GM23248 (cell line): ENCODE measurements around the gene TECPR2. TPM values are rescaled to one million over a fixed set of nuclear protein-coding genes. Genes with fewer than 3 reads are reported as not detected.

Source experiments
- DNase-seq: peaks from one replicate; pipeline ENCODE4 v3.0.0-alpha.2; 2015
- H2AFZ ChIP-seq: fragments of 200-600 bp; sonication (generic); 2 replicates; pipeline ENCODE4 v1.6.1; 2016; ENCODE audit warnings: antibody characterized with exemption
- H3F3A ChIP-seq: fragments of 200-600 bp; sonication (generic); 2 replicates; pipeline ENCODE4 v1.6.1; 2016; ENCODE audit warnings: mild to moderate bottlenecking, antibody characterized with exemption, mixed run types; ENCODE audit not compliant: insufficient read depth
- H3K27ac ChIP-seq: fragments of 200-600 bp; sonication (generic); 2 replicates; pipeline ENCODE4 v1.5.1; 2016; ENCODE audit warnings: mild to moderate bottlenecking
- H3K27me3 ChIP-seq: fragments of 200-600 bp; sonication (generic); replicated peaks from 2 replicates; pipeline ENCODE4 v1.6.1; 2016; ENCODE audit warnings: mild to moderate bottlenecking; ENCODE audit not compliant: insufficient read depth
- H3K36me3 ChIP-seq: fragments of 200-600 bp; sonication (generic); 2 replicates; pipeline ENCODE4 v1.6.1; 2016; ENCODE audit warnings: low read depth, mild to moderate bottlenecking
- H3K4me1 ChIP-seq: fragments of 200-600 bp; sonication (generic); 2 replicates; pipeline ENCODE4 v1.6.1; 2016; ENCODE audit warnings: mild to moderate bottlenecking; ENCODE audit not compliant: insufficient read depth
- H3K4me2 ChIP-seq: fragments of 200-600 bp; sonication (generic); one replicate; pipeline ENCODE4 v1.6.1; 2016; ENCODE audit warnings: mild to moderate bottlenecking; ENCODE audit not compliant: unreplicated experiment
- H3K4me3 ChIP-seq: fragments of 200-600 bp; sonication (generic); 2 replicates; pipeline ENCODE4 v1.5.1; 2016; ENCODE audit warnings: mild to moderate bottlenecking
- H3K79me2 ChIP-seq: fragments of 200-600 bp; sonication (generic); 2 replicates; pipeline ENCODE4 v1.6.1; 2016; ENCODE audit warnings: mild to moderate bottlenecking; ENCODE audit not compliant: insufficient read depth
- H3K9ac ChIP-seq: fragments of 200-600 bp; sonication (generic); 2 replicates; pipeline ENCODE4 v1.6.1; 2016; ENCODE audit warnings: mild to moderate bottlenecking
- H3K9me2 ChIP-seq: fragments of 200-600 bp; sonication (generic); 2 replicates; pipeline ENCODE4 v1.6.1; 2016; ENCODE audit warnings: mixed run types, mild to moderate bottlenecking, moderate library complexity; ENCODE audit not compliant: insufficient read depth
- H3K9me3 ChIP-seq: fragments of 200-600 bp; sonication (generic); one replicate; pipeline ENCODE4 v1.6.1; 2017; ENCODE audit warnings: low read depth
- H4K20me1 ChIP-seq: fragments of 200-600 bp; sonication (generic); 2 replicates; pipeline ENCODE4 v1.6.0; 2016; ENCODE audit not compliant: insufficient read depth
- EZH2 ChIP-seq: fragments of 200-600 bp; sonication (generic); IDR thresholded peaks from 2 replicates; pipeline ENCODE4 v1.6.1; 2018; ENCODE audit warnings: antibody characterized with exemption, mild to moderate bottlenecking; ENCODE audit not compliant: insufficient read depth, poor library complexity, severe bottlenecking
- EZH2phosphoT487 ChIP-seq: fragments of 200-600 bp; sonication (generic); IDR thresholded peaks from 2 replicates; pipeline ENCODE4 v1.6.1; 2018; ENCODE audit warnings: antibody characterized with exemption, moderate library complexity, mild to moderate bottlenecking, low read depth; ENCODE audit not compliant: insufficient read depth
- WGBS, 2 experiments: methylation state at CpG; one replicate each; pipeline ENCODE4 v1.1.6; 2015 to 2017; ENCODE audit warnings: low lambda C conversion rate in 2 of 2, low coverage in 1 of 2; ENCODE audit errors: missing lambda C conversion rate in 2 of 2; 5-methylcytosine and 5-hydroxymethylcytosine counted together
- in situ Hi-C: fragments of 300-500 bp; cut with MboI; formaldehyde crosslinking; loops from 2 replicates; pipeline ENCODE4 v1.15.0; 2020
- polyA plus RNA-seq: library from polyadenylated mRNA; unstranded; fragments of >200 nt; fragmentation: Nextera tagmentation; extraction: Ambion mirVana; gene quantifications from 2 replicates; pipeline ENCODE4 v1.2.1, GENCODE V29; 2016
- total RNA-seq: library from RNA; depleted of rRNA; stranded (reverse); fragments of >200 nt; shearing (Covaris generic); gene quantifications from 2 replicates; pipeline ENCODE4 v1.2.3, GENCODE V29; 2014

TECPR2 gene
- total and polyA plus RNA-seq, 2 experiments from 2014 or later, result 11.4 to 15.8 TPM

DNA sequence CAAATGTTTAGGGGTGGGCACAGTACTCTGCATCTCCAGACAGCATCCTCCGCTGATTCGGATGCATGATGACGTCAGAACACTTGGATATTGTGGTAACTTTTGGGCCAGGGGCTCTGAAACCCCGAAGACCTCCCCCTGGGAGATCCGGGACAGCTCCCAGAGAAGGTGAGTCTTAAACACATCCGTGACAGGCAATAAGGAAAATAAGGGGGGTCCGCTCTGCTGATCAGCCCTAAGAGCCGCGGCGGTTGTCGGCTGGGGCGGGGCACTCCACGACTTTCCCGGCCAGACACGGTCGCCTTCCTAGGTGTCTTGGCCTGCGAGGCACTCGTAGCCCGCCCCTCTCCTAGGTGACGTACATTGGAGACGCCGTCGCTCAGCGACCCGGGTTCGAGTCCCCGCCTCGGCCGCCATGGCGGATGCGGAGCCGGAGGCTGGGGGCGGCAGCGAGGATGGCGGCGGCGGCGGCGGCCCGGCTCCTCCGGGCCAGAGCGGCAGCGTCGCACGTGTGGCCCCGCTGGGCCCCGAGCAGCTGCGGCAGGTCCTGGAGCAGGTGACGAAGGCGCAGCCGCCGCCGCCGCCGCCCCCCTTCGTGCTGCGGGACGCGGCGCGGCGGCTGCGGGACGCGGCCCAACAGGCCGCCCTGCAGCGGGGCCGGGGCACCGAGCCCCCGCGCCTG is 43.2 kb upstream of the TECPR2 start, which contains the start of gene ZNF839:
TSS of gene ZNF839 (plus strand) at position 396 of the 682 bp plus-strand sequence. CDS start at position 416, 20 bp downstream.
- peaks cover 32% of the 10 kb centered on the region for H3F3A ChIP-seq
- 1% methylated on average over 28 to 33 of the region's 71 CpGs for WGBS, 2 experiments
- H2AFZ ChIP-seq, result peak within 1 kb of the TSS; percentile 93
- peak within 1 kb of the TSS; percentile 74 for H3K27ac ChIP-seq
- H3K9me2 ChIP-seq, result no peaks in the 10 kb centered on the region
- peaks cover 28% of the 10 kb centered on the region for H3K4me1 ChIP-seq
- TF ChIP-seq EZH2phosphoT487 (no peak), EZH2 (no peak)
- no peaks in the 10 kb centered on the region for H3K36me3 ChIP-seq
- in situ Hi-C loops, result loop anchor here (25.0 kb wide), 1 partner anchor 357 kb away; the partner anchor contains the start of gene DYNC1H1
- peaks cover 17% of the 10 kb centered on the region for H3K79me2 ChIP-seq
- peak within 1 kb of the TSS; percentile 85 for H3K4me3 ChIP-seq
- peak within 1 kb of the TSS; percentile 89 for H3K9ac ChIP-seq
- H3K4me2 ChIP-seq, result peak within 1 kb of the TSS; percentile 93
- peak; percentile 96 for DNase-seq
- H3K27me3 ChIP-seq, result no peaks in the 10 kb centered on the region
- no peaks in the 10 kb centered on the region for H3K9me3 ChIP-seq
- H4K20me1 ChIP-seq, result no peaks in the 10 kb centered on the region

- H3K27ac ChIP-seq, result peak overlapping the region; percentile 74
- in situ Hi-C loops, result loop anchor here (25.0 kb wide), 1 partner anchor 358 kb away; the partner anchor contains the start of gene DYNC1H1
Observed at GRCh38 chr14:102320033-102320660, 42.6 kb upstream of the TECPR2 start.

DNA sequence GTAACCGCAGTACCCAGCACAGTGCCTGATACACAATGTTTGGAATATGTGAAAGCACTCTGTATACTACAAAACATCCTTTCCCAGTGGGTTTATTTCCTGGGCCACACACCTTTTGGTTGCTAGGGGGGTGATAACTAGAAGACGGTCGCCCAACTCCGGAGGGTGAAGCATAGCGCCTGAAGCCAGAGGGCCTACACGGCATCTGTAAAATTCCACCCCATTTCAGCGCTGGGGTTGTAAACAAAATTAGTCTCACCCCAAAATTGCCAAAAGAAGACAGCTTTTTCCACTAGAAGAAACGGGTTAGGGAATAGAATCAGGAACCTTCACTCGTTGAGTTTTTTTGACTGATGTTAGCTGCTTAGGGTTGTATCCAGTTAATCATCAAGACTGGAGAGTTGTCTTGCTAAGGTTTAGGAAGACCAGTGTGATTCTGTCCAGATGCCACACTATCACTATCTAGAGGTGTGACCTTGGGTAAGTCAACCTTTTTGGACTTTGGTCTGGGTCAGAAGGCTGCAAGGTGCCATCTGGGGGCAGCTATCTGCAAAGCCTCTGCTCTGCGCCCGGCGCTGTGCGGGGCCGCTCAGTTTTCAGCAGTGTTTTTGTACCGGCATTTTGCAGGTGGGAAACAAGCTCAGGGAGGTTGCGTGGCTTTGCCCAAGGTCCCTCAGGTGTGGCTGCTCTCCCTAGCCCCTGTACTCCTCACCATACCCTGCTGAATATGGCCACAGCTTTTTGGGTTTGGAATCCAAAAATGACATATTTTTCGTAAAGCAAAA is 41.9 kb upstream of the TECPR2 start:
- H2AFZ ChIP-seq, result 0 out of 2 replicates have a peak overlapping the region, but pooled peaks have one; percentile 74
- in situ Hi-C loops, result loop anchor here (25.0 kb wide), 1 partner anchor 359 kb away; the partner anchor contains the start of gene DYNC1H1
- 88 to 89% methylated on average over 17 of the region's 17 CpGs for WGBS, 2 experiments

More at GRCh38 chr14:102320033-102320660, 42.6 kb upstream of the TECPR2 start:
- 2 to 10% methylated on average over 11 to 28 of the region's 30 CpGs for WGBS, 2 experiments
- Histone ChIP-seq H3K27me3 (no peaks in the 10 kb centered on the region), H3K36me3 (no peaks in the 10 kb centered on the region), H3K4me2 (peak overlapping the region; percentile 93), H3K4me3 (peak overlapping the region; percentile 85), H3K4me1 (peaks cover 27% of the 10 kb centered on the region), H2AFZ (peak overlapping the region; percentile 74), H3K9ac (peak overlapping the region; percentile 89), H4K20me1 (no peaks in the 10 kb centered on the region), H3K79me2 (peaks cover 17% of the 10 kb centered on the region), H3K9me3 (no peaks in the 10 kb centered on the region), H3K9me2 (no peaks in the 10 kb centered on the region), H3F3A (peaks cover 32% of the 10 kb centered on the region)
- TF ChIP-seq EZH2phosphoT487 (no peak), EZH2 (no peak)
- peak; percentile 88 for DNase-seq

More for the DNA sequence above, 41.9 kb upstream of the TECPR2 start:
- Histone ChIP-seq H3K27ac (peak overlapping the region; percentile 74; the same call in 1 of the 2 replicates), H3K9ac (peak overlapping the region; percentile 89), H3K9me3 (no peaks in the 10 kb centered on the region), H3K4me1 (peaks cover 26% of the 10 kb centered on the region), H3F3A (peaks cover 31% of the 10 kb centered on the region), H3K4me3 (peak overlapping the region; percentile 85), H3K79me2 (peaks cover 17% of the 10 kb centered on the region), H3K9me2 (no peaks in the 10 kb centered on the region), H3K36me3 (peaks cover 3% of the 10 kb centered on the region), H3K4me2 (peak overlapping the region; percentile 93), H3K27me3 (no peaks in the 10 kb centered on the region), H4K20me1 (no peaks in the 10 kb centered on the region)
- DNase-seq, result no peak
- TF ChIP-seq EZH2 (no peak), EZH2phosphoT487 (no peak)
